ENCODE measurements around the gene SLC7A5. TPM values are rescaled to one million over a fixed set of nuclear protein-coding genes. Genes with fewer than 3 reads are reported as not detected.
A peak's percentile ranks its signal among the peaks of the same experiment; 100 is the strongest.

SLC7A5 gene
- total RNA-seq, 1 experiment from 2014 or later, result 81.7 TPM

DNA sequence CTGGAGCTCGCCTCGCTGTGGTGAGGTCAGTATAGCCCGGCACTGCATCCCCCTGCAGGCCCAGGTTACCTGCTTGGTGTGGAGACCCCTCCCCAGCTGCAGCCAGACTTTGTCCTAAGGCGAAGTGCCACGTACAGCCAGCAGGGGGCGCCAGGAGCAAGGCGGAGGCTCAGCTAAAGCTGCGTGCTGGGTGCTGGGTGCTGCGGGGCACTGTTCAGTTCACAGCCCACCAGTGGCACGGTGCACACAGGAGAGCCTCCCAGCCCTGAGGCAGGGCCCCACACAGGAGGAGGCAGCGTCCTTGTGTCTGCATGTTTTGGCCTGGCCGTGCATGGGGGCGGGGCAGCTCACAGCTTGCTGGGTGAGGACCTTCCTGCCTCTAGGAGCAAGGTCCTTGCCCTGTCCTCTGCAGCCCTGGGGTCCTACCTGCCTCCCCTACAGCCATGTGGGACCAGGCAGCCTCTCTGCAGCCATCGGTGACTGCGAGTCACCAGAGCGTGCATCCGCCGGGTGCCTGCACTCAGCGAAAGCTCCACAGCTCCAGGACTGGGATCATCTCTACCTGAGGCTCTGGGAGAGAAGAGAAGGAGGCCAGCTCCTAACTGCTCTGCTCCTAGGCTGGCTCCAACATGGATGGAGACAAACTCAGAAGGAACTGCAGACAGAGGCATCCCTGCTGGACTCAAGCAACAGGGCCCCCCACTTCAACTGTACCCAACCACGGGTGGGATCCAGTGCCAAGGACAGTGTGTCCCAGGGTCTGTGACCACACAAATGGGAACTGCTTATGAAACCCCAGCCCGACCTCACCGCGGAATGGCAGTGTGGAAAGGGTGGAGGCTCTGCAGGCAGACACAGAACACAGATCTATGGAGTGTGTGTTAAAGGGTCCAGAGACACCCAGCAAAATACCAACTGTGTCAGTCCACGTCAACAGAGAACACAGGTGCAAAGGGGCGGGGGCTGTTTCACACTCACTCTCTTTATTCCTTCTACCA, 19.0 kb downstream of the SLC7A5 start:
- DNase-seq (ENCODE audit: low read depth), result peak; percentile 63
- in situ Hi-C loops (cut with HindIII; ENCODE audit: low pct_unique_long_range_greater_than_20kb, low sequenced_read_pairs), result no loop called here

GRCh38 chr16:87849419-87850008, 19.8 kb downstream of the SLC7A5 start:
- no peak for DNase-seq (ENCODE audit: low read depth)
- in situ Hi-C loops (cut with HindIII; ENCODE audit: low pct_unique_long_range_greater_than_20kb, low sequenced_read_pairs), result no loop called here

- in situ Hi-C loops (cut with HindIII; ENCODE audit: low pct_unique_long_range_greater_than_20kb, low sequenced_read_pairs), result no loop called here
- DNase-seq (ENCODE audit: low read depth), result no peak
These were observed 20.5 kb downstream of the SLC7A5 start for GRCh38 chr16:87848676-87849345.

- DNase-seq (ENCODE audit: low read depth), result no peak
- in situ Hi-C loops (cut with HindIII; ENCODE audit: low pct_unique_long_range_greater_than_20kb, low sequenced_read_pairs), result no loop called here
These were observed 21.3 kb downstream of the SLC7A5 start for GRCh38 chr16:87847785-87848675.

- in situ Hi-C loops (cut with HindIII; ENCODE audit: low pct_unique_long_range_greater_than_20kb, low sequenced_read_pairs), result no loop called here
- DNase-seq (ENCODE audit: low read depth), result no peak
These were observed 21.9 kb downstream of the SLC7A5 start for GRCh38 chr16:87847467-87847784.

DNA sequence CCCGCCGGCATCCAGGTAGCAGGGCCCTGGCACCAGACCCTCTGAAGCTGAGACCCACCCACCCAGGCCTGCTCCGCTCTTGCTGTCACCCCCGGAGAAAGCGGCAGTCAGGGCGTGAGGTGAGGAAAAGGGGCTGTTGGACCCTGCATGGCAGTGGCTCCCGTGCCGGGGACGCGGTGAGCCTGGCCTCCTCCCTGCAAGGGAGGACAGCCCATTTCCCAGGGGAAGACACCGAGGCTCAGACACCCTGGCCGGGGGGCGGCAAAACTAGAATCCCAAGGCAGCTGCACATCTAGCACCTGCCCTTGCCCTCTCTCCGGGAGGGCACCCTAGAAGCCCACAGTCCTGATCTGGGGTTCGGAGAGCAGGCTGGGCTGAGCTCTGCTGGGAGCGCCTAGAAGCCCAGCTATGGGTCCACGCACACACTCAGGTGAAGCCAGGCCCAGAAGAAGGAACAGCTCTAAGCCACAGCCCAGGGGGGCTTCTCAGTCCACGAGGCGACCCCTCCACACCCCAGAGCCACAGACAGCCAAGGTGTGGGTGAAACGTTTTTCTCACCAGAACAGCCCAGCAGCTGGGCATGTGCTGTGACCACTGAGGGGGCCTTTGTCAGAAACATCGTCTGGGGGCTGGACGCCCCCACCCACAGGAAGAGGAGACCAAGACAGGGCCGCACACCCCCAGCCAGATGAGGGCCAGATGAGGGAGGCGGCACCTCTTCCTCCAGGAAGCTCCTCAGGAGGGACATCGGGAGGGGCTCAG, 22.4 kb downstream of the SLC7A5 start:
- no peak for DNase-seq (ENCODE audit: low read depth)
- in situ Hi-C loops (cut with HindIII; ENCODE audit: low pct_unique_long_range_greater_than_20kb, low sequenced_read_pairs), result no loop called here

DNA sequence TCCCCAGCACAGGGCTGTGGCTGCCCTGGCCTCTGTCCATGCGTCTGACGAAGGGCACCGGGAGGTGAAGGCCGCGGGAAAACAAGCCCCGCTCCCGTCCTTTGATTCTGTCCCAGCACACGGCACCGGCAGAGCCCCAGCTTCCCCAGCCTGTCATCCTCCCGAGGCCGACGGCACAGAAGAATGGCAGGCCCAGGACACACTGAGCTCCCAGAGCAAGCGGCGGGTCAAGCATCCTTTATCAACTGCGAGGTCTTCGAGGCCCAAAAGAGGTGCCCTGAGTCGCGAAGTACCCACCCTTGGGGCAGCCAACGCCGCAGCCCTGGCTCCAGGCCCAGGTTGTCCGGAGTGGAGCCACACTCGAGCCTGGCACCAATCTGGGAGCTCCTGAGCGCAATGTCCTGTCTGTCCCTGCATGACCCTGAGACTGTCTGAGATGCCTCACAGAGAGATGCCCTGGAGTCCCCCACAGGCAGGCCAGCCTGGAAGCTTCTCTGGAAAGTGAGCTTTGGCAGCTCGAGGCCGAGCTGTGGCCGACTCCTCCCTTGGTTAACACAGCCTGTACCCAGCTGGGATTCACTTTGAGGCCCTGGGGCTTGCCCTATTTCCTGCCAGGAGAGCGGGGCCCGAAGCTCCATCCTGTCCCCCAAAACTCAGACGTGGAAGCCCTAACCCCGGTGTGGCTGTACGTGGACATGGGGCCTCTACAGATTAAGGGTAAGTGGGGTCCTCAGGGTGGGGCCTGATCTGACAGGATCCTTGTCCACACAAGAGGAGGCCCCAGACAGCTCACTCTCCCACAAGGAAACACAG, 23.3 kb downstream of the SLC7A5 start:
- DNase-seq (ENCODE audit: low read depth), result no peak
- in situ Hi-C loops (cut with HindIII; ENCODE audit: low pct_unique_long_range_greater_than_20kb, low sequenced_read_pairs), result no loop called here

DNA sequence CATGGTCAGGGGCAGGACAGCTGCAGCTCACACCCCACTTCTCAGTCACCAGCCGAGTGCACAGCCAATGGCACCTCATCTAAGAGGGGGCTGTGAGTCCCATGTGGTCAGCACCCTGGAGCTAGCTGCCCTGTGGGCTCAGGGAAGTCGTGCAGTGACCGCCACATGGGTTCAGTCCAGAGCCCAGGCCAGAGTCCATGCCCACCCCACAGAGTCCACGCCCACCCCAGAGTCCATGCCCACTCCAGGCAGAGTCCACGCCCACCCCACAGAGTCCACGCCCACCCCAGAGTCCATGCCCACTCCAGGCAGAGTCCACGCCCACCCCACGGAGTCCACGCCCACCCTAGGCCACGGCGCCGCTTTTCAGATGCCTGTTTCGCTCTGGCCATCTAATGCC, 24.1 kb downstream of the SLC7A5 start:
- in situ Hi-C loops (cut with HindIII; ENCODE audit: low pct_unique_long_range_greater_than_20kb, low sequenced_read_pairs), result no loop called here
- DNase-seq (ENCODE audit: low read depth), result no peak

GRCh38 chr16:87844809-87845208, 24.5 kb downstream of the SLC7A5 start:
- in situ Hi-C loops (cut with HindIII; ENCODE audit: low pct_unique_long_range_greater_than_20kb, low sequenced_read_pairs), result no loop called here
- DNase-seq (ENCODE audit: low read depth), result no peak

DNA sequence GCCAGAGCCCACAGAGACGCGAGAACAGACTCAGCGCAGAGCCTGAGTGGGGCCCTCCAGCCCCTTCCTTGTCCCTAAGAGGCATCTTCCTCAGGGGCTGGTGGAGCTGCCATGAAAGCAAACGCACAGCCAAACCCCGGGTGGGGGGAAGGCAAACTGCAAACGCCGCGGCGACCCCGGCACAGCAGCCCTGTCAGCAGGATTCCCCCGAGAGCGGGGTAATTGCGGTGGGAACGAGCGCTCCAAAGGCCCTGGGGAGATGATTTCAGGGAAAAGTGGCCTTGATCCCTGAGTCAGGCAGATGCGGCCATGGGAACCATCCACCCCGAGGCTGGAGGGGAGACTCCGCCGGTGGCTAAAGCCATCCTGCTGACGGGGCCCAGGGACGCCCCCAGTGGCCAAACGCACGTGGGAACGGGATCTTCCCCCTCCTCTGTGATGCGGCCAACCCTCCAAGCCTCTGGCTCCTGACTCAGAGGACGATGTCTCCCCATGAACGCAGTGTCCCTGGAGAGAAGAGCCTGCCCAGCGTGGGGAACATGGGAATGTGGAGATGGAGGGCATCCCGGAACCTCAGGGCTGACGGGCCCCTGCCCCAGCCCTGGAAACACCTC, 25.1 kb downstream of the SLC7A5 start:
- no peak for DNase-seq (ENCODE audit: low read depth)
- in situ Hi-C loops (cut with HindIII; ENCODE audit: low pct_unique_long_range_greater_than_20kb, low sequenced_read_pairs), result no loop called here

GRCh38 chr16:87843678-87844105, 25.6 kb downstream of the SLC7A5 start:
- DNase-seq (ENCODE audit: low read depth), result no peak
- in situ Hi-C loops (cut with HindIII; ENCODE audit: low pct_unique_long_range_greater_than_20kb, low sequenced_read_pairs), result no loop called here

DNA sequence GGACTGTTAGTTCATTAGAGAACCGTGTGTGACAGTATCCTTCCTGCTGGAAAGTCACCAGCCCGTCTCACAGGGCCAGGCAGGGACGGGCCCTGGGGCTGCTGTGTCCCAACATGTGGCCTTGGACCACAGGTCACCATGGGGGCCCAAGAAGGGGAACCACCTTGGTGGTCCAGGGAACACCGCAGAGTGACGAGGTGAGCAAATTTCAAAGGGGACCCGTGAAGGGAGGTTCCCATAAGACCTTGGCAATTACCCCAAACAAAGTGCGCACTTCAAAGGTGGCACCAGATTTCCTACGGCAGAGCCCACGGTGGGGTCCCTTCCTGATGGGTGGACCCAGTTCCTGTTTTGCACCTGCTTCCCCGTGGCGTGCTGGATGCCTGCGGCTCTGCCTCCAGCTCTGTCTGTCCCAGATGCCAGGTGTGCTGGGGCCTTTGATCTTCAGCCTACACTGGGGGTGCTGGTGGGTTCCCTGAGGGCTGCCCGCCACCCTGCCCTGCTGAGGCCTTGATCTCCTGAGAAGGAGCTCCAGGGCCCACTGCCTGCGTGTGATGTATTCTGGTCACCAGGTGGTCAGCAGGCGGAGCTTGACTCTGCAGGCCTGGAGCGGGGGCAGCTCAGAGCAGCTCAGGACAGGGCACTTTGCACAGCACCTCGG, 27.0 kb downstream of the SLC7A5 start:
- no peak for DNase-seq (ENCODE audit: low read depth)
- in situ Hi-C loops (cut with HindIII; ENCODE audit: low pct_unique_long_range_greater_than_20kb, low sequenced_read_pairs), result no loop called here

GRCh38 chr16:87841340-87842208, 27.7 kb downstream of the SLC7A5 start:
- no peak for DNase-seq (ENCODE audit: low read depth)
- in situ Hi-C loops (cut with HindIII; ENCODE audit: low pct_unique_long_range_greater_than_20kb, low sequenced_read_pairs), result no loop called here

GRCh38 chr16:87840271-87840978, 28.9 kb downstream of the SLC7A5 start:
- no peak for DNase-seq (ENCODE audit: low read depth)
- in situ Hi-C loops (cut with HindIII; ENCODE audit: low pct_unique_long_range_greater_than_20kb, low sequenced_read_pairs), result no loop called here
